ENCODE measurements around the gene PHYH. TPM values are rescaled to one million over a fixed set of nuclear protein-coding genes. Genes with fewer than 3 reads are reported as not detected.
A peak's percentile ranks its signal among the peaks of the same experiment; 100 is the strongest.

PHYH gene
- total RNA-seq, 1 experiment from 2014 or later: 22.5 TPM

DNA sequence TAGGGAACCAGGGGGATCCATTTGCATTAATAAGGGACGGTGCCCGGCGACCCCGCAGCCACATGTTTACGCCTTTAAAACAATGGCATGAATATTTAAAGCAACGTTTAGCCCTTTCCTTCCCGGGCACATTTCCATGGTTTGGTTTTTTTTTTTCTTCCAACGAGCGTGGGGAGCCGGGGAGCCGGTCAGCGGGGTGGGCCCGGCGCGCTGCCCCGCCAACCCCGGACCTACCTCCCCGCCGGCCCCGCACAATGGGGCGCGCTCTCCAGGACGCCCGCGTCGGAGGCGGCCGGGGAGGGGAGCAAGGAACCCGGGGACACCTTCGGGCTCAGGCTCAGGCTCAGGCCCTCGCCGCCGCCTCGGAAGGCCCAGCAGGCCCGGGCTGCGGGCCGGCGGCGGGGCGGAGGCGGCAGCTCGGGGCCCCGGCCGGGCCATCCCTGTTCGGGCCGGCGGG is 47.2 kb upstream of the PHYH start (continued):
- TF ChIP-seq FOXP1 (CRISPR knock-in tag; IDR thresholded peaks at IDR 0.05; ENCODE audit: borderline replicate concordance): no peak
- TF ChIP-seq CREB1 (CRISPR knock-in tag; IDR thresholded peaks at IDR 0.05): no peak
- TF ChIP-seq, protein P1, sequence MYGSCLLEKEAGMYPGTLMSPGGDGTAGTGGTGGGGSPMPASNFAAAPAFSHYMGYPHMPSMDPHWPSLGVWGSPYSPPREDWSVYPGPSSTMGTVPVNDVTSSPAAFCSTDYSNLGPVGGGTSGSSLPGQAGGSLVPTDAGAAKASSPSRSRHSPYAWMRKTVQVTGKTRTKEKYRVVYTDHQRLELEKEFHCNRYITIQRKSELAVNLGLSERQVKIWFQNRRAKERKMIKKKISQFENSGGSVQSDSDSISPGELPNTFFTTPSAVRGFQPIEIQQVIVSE (CRISPR knock-in tag; IDR thresholded peaks at IDR 0.05; ENCODE audit: borderline replicate concordance): no peak
- TF ChIP-seq, protein P2, sequence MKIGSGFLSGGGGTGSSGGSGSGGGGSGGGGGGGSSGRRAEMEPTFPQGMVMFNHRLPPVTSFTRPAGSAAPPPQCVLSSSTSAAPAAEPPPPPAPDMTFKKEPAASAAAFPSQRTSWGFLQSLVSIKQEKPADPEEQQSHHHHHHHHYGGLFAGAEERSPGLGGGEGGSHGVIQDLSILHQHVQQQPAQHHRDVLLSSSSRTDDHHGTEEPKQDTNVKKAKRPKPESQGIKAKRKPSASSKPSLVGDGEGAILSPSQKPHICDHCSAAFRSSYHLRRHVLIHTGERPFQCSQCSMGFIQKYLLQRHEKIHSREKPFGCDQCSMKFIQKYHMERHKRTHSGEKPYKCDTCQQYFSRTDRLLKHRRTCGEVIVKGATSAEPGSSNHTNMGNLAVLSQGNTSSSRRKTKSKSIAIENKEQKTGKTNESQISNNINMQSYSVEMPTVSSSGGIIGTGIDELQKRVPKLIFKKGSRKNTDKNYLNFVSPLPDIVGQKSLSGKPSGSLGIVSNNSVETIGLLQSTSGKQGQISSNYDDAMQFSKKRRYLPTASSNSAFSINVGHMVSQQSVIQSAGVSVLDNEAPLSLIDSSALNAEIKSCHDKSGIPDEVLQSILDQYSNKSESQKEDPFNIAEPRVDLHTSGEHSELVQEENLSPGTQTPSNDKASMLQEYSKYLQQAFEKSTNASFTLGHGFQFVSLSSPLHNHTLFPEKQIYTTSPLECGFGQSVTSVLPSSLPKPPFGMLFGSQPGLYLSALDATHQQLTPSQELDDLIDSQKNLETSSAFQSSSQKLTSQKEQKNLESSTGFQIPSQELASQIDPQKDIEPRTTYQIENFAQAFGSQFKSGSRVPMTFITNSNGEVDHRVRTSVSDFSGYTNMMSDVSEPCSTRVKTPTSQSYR (CRISPR knock-in tag; IDR thresholded peaks at IDR 0.05): no peak
- 0 out of 2 replicates have a peak, but pooled peaks have one; percentile 14 for TF ChIP-seq CBFB (CRISPR knock-in tag; IDR thresholded peaks at IDR 0.05; ENCODE audit: low read depth)
- TF ChIP-seq, protein P3, sequence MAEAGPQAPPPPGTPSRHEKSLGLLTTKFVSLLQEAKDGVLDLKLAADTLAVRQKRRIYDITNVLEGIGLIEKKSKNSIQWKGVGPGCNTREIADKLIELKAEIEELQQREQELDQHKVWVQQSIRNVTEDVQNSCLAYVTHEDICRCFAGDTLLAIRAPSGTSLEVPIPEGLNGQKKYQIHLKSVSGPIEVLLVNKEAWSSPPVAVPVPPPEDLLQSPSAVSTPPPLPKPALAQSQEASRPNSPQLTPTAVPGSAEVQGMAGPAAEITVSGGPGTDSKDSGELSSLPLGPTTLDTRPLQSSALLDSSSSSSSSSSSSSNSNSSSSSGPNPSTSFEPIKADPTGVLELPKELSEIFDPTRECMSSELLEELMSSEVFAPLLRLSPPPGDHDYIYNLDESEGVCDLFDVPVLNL (CRISPR knock-in tag; IDR thresholded peaks at IDR 0.05; ENCODE audit: borderline replicate concordance, low read depth): no peak
- no peak for TF ChIP-seq GTF2I (CRISPR knock-in tag; conservative IDR thresholded peaks at IDR 0.05)
- TF ChIP-seq, protein P4, sequence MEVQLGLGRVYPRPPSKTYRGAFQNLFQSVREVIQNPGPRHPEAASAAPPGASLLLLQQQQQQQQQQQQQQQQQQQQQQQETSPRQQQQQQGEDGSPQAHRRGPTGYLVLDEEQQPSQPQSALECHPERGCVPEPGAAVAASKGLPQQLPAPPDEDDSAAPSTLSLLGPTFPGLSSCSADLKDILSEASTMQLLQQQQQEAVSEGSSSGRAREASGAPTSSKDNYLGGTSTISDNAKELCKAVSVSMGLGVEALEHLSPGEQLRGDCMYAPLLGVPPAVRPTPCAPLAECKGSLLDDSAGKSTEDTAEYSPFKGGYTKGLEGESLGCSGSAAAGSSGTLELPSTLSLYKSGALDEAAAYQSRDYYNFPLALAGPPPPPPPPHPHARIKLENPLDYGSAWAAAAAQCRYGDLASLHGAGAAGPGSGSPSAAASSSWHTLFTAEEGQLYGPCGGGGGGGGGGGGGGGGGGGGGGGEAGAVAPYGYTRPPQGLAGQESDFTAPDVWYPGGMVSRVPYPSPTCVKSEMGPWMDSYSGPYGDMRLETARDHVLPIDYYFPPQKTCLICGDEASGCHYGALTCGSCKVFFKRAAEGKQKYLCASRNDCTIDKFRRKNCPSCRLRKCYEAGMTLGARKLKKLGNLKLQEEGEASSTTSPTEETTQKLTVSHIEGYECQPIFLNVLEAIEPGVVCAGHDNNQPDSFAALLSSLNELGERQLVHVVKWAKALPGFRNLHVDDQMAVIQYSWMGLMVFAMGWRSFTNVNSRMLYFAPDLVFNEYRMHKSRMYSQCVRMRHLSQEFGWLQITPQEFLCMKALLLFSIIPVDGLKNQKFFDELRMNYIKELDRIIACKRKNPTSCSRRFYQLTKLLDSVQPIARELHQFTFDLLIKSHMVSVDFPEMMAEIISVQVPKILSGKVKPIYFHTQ (CRISPR knock-in tag; IDR thresholded peaks at IDR 0.05): no peak
- TF ChIP-seq, protein P5, sequence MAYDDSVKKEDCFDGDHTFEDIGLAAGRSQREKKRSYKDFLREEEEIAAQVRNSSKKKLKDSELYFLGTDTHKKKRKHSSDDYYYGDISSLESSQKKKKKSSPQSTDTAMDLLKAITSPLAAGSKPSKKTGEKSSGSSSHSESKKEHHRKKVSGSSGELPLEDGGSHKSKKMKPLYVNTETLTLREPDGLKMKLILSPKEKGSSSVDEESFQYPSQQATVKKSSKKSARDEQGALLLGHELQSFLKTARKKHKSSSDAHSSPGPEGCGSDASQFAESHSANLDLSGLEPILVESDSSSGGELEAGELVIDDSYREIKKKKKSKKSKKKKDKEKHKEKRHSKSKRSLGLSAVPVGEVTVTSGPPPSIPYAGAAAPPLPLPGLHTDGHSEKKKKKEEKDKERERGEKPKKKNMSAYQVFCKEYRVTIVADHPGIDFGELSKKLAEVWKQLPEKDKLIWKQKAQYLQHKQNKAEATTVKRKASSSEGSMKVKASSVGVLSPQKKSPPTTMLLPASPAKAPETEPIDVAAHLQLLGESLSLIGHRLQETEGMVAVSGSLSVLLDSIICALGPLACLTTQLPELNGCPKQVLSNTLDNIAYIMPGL (CRISPR knock-in tag; IDR thresholded peaks at IDR 0.05): peak; percentile 62; the same call in 1 of the 2 replicates
- no peak for TF ChIP-seq EMX1 (CRISPR knock-in tag; IDR thresholded peaks at IDR 0.05)
- TF ChIP-seq FOXK1 (CRISPR knock-in tag; IDR thresholded peaks at IDR 0.05): peak; percentile 59
- TF ChIP-seq ZNF138 (CRISPR knock-in tag; conservative IDR thresholded peaks at IDR 0.05): no peak
- no peak for TF ChIP-seq NR3C1 (CRISPR knock-in tag; conservative IDR thresholded peaks at IDR 0.05; ENCODE audit: low read depth)
- no peak for TF ChIP-seq ZNF121 (CRISPR knock-in tag; IDR thresholded peaks at IDR 0.05)
- no peak for TF ChIP-seq ZNF396 (CRISPR knock-in tag; IDR thresholded peaks at IDR 0.05; ENCODE audit: borderline replicate concordance)
- no peak for TF ChIP-seq SMAD4 (CRISPR knock-in tag; IDR thresholded peaks at IDR 0.05)
- TF ChIP-seq, protein P6, sequence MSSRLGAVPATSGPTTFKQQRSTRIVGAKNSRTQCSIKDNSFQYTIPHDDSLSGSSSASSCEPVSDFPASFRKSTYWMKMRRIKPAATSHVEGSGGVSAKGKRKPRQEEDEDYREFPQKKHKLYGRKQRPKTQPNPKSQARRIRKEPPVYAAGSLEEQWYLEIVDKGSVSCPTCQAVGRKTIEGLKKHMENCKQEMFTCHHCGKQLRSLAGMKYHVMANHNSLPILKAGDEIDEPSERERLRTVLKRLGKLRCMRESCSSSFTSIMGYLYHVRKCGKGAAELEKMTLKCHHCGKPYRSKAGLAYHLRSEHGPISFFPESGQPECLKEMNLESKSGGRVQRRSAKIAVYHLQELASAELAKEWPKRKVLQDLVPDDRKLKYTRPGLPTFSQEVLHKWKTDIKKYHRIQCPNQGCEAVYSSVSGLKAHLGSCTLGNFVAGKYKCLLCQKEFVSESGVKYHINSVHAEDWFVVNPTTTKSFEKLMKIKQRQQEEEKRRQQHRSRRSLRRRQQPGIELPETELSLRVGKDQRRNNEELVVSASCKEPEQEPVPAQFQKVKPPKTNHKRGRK (CRISPR knock-in tag; IDR thresholded peaks at IDR 0.05; ENCODE audit: borderline replicate concordance): no peak
- TF ChIP-seq, protein P7, sequence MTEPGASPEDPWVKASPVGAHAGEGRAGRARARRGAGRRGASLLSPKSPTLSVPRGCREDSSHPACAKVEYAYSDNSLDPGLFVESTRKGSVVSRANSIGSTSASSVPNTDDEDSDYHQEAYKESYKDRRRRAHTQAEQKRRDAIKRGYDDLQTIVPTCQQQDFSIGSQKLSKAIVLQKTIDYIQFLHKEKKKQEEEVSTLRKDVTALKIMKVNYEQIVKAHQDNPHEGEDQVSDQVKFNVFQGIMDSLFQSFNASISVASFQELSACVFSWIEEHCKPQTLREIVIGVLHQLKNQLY (CRISPR knock-in tag; IDR thresholded peaks at IDR 0.05): no peak
- TF ChIP-seq TEAD1 (CRISPR knock-in tag; IDR thresholded peaks at IDR 0.05): peak; percentile 53; the same call in 1 of the 2 replicates
- TF ChIP-seq, protein P8, sequence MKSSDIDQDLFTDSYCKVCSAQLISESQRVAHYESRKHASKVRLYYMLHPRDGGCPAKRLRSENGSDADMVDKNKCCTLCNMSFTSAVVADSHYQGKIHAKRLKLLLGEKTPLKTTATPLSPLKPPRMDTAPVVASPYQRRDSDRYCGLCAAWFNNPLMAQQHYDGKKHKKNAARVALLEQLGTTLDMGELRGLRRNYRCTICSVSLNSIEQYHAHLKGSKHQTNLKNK (CRISPR knock-in tag; IDR thresholded peaks at IDR 0.05): peak; percentile 36; the same call in 1 of the 2 replicates
- TF ChIP-seq, protein P9, sequence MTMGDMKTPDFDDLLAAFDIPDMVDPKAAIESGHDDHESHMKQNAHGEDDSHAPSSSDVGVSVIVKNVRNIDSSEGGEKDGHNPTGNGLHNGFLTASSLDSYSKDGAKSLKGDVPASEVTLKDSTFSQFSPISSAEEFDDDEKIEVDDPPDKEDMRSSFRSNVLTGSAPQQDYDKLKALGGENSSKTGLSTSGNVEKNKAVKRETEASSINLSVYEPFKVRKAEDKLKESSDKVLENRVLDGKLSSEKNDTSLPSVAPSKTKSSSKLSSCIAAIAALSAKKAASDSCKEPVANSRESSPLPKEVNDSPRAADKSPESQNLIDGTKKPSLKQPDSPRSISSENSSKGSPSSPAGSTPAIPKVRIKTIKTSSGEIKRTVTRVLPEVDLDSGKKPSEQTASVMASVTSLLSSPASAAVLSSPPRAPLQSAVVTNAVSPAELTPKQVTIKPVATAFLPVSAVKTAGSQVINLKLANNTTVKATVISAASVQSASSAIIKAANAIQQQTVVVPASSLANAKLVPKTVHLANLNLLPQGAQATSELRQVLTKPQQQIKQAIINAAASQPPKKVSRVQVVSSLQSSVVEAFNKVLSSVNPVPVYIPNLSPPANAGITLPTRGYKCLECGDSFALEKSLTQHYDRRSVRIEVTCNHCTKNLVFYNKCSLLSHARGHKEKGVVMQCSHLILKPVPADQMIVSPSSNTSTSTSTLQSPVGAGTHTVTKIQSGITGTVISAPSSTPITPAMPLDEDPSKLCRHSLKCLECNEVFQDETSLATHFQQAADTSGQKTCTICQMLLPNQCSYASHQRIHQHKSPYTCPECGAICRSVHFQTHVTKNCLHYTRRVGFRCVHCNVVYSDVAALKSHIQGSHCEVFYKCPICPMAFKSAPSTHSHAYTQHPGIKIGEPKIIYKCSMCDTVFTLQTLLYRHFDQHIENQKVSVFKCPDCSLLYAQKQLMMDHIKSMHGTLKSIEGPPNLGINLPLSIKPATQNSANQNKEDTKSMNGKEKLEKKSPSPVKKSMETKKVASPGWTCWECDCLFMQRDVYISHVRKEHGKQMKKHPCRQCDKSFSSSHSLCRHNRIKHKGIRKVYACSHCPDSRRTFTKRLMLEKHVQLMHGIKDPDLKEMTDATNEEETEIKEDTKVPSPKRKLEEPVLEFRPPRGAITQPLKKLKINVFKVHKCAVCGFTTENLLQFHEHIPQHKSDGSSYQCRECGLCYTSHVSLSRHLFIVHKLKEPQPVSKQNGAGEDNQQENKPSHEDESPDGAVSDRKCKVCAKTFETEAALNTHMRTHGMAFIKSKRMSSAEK (CRISPR knock-in tag; IDR thresholded peaks at IDR 0.05; ENCODE audit: borderline replicate concordance): no peak

Data from WTC11 (cell line).